Measurements from ENCODE around the gene MUS81. TPM values are rescaled to one million over a fixed set of nuclear protein-coding genes. Genes with fewer than 3 reads are reported as not detected.
A peak's percentile ranks its signal among the peaks of the same experiment; 100 is the strongest.

Gene MUS81
- total and polyA plus RNA-seq, 4 donors, result 40.7 to 102 (median 61.9) TPM

GRCh38 chr11:65868907-65869306, 8.7 kb downstream of the MUS81 start:
- peaks cover 0 to 6% of the 10 kb centered on the region in 2 donors for H3K36me3 ChIP-seq (ENCODE audit: control insufficient read depth in 1 of 2, insufficient read depth in 2 of 2, low read length in 1 of 2)
- H3K4me3 ChIP-seq (ENCODE audit: low read length in 2 of 2), result no peak overlapping the region
- no peak overlapping the region for H3K27ac ChIP-seq (ENCODE audit: low read depth in 1 of 2, low read length in 2 of 2)
- intact Hi-C loops (cut with DNase I), result loop anchor here in 1 of 2 donors (5.0 kb wide), 1 partner anchor 98 kb away; no protein-coding TSS in a partner anchor
- no peaks in the 10 kb centered on the region for H3K27me3 ChIP-seq (ENCODE audit: control insufficient read depth in 1 of 2, insufficient read depth in 2 of 2, low read length in 1 of 2)
- H3K4me1 ChIP-seq (ENCODE audit: control insufficient read depth in 1 of 2, insufficient read depth in 2 of 2, low read length in 2 of 2), result no peaks in the 10 kb centered on the region
- WGBS, 2 donors, result 80 to 88% methylated on average over 3 of the region's 3 CpGs
- no peaks in the 10 kb centered on the region for H3K9me3 ChIP-seq (ENCODE audit: control insufficient read depth, low read length)
- ATAC-seq (ENCODE audit: low FRiP score), result no peak
- DNase-seq, result peak in 1 of 2 donors; percentile 51

DNA sequence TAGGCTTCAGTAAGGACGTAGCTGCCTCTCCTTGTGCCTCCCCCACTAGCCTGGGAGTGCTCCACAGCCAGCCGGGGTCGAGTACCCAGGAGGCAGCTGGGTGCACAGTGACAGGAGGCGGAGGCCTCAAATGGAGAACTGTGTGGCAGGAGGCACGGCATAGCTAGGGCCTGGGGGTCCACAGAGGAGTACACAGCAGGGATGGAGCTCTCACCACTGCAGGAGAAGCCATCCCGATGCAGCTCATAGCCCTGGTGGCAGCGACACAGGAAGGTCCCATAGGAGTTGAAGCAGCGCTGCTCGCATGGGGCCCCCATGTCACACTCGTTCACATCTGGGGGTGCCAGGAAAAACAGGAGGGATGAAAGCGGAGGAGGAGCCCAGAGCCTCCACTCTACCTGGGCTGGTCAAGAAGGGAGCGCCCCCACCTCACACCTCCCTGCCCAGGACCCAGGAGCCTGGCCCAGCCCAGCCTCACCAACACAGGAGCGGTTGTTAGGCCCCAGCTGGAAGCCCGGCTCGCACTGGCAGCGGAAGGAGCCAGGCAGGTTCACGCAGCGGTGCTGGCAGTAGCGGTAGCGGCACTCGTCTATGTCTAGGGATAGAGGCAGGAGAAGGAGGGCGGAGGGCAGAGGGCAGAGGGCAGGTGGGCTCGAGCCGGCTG, 9.5 kb downstream of the MUS81 start:
- H3K27me3 ChIP-seq (ENCODE audit: control insufficient read depth in 1 of 2, insufficient read depth in 2 of 2, low read length in 1 of 2), result no peaks in the 10 kb centered on the region
- no peak for ATAC-seq (ENCODE audit: low FRiP score)
- H3K9me3 ChIP-seq (ENCODE audit: control insufficient read depth, low read length), result no peaks in the 10 kb centered on the region
- DNase-seq, result peak in 1 of 2 donors; percentile 48
- no peak overlapping the region for H3K4me3 ChIP-seq (ENCODE audit: low read length in 2 of 2)
- no peaks in the 10 kb centered on the region for H3K4me1 ChIP-seq (ENCODE audit: control insufficient read depth in 1 of 2, insufficient read depth in 2 of 2, low read length in 2 of 2)
- 81 to 84% methylated on average over 22 to 24 of the region's 24 CpGs for WGBS, 2 donors
- H3K36me3 ChIP-seq (ENCODE audit: control insufficient read depth in 1 of 2, insufficient read depth in 2 of 2, low read length in 1 of 2), result peaks cover 0 to 5% of the 10 kb centered on the region in 2 donors
- no peak overlapping the region for H3K27ac ChIP-seq (ENCODE audit: low read depth in 1 of 2, low read length in 2 of 2)
- intact Hi-C loops (cut with DNase I), result loop anchor here in 1 of 2 donors (5.0 kb wide), 1 partner anchor 98 kb away; no protein-coding TSS in a partner anchor

DNA sequence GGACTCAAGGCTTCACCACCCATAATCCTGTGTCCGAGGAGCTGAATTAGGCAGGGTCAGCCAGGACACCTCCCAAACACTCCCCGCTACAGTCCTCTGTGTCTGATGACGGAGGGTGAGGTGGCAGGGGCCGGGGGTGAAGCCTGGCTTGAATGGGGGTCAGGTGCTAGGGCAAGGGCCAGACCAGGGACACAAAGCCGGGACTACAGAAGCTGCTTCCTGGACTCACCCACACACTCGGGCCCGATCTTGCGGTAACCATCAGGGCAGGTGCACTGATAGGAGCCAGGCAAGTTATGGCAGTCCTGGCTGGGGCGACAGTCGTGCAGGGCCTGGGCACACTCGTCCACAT, 10.1 kb downstream of the MUS81 start:
- H3K36me3 ChIP-seq (ENCODE audit: control insufficient read depth in 1 of 2, insufficient read depth in 2 of 2, low read length in 1 of 2), result peaks cover 0 to under 1% of the 10 kb centered on the region in 2 donors
- H3K27me3 ChIP-seq (ENCODE audit: control insufficient read depth in 1 of 2, insufficient read depth in 2 of 2, low read length in 1 of 2), result no peaks in the 10 kb centered on the region
- H3K9me3 ChIP-seq (ENCODE audit: control insufficient read depth, low read length), result no peaks in the 10 kb centered on the region
- no peaks in the 10 kb centered on the region for H3K4me1 ChIP-seq (ENCODE audit: control insufficient read depth in 1 of 2, insufficient read depth in 2 of 2, low read length in 2 of 2)
- intact Hi-C loops (cut with DNase I), result no loop called here
- 85 to 89% methylated on average over 11 of the region's 11 CpGs for WGBS, 2 donors
- no peak for ATAC-seq (ENCODE audit: low FRiP score)
- no peak overlapping the region for H3K27ac ChIP-seq (ENCODE audit: low read depth in 1 of 2, low read length in 2 of 2)
- no peak overlapping the region for H3K4me3 ChIP-seq (ENCODE audit: low read length in 2 of 2)
- DNase-seq, result peak in 1 of 2 donors; percentile 44

- DNase-seq (peak in 1 of 2 donors; percentile 51), ATAC-seq (ENCODE audit: low FRiP score) (no peak)
- Histone ChIP-seq H3K4me3 (ENCODE audit: low read length in 2 of 2) (no peak overlapping the region), H3K27me3 (ENCODE audit: control insufficient read depth in 1 of 2, insufficient read depth in 2 of 2, low read length in 1 of 2) (no peaks in the 10 kb centered on the region), H3K4me1 (ENCODE audit: control insufficient read depth in 1 of 2, insufficient read depth in 2 of 2, low read length in 2 of 2) (no peaks in the 10 kb centered on the region), H3K9me3 (ENCODE audit: control insufficient read depth, low read length) (no peaks in the 10 kb centered on the region), H3K36me3 (ENCODE audit: control insufficient read depth in 1 of 2, insufficient read depth in 2 of 2, low read length in 1 of 2) (no peaks in the 10 kb centered on the region), H3K27ac (ENCODE audit: low read depth in 1 of 2, low read length in 2 of 2) (peak overlapping the region; percentile 6 to 90)
- intact Hi-C loops (cut with DNase I), result no loop called here
- WGBS, 2 donors, result 64 to 66% methylated on average over 24 of the region's 24 CpGs
These were observed 10.8 kb downstream of the MUS81 start for GRCh38 chr11:65870706-65871681.

- Histone ChIP-seq H3K27me3 (ENCODE audit: control insufficient read depth in 1 of 2, insufficient read depth in 2 of 2, low read length in 1 of 2) (no peaks in the 10 kb centered on the region), H3K4me3 (ENCODE audit: low read length in 2 of 2) (peak overlapping the region; percentile 70 to 78), H3K9me3 (ENCODE audit: control insufficient read depth, low read length) (no peaks in the 10 kb centered on the region), H3K27ac (ENCODE audit: low read depth in 1 of 2, low read length in 2 of 2) (peak overlapping the region; percentile 6 to 90), H3K4me1 (ENCODE audit: control insufficient read depth in 1 of 2, insufficient read depth in 2 of 2, low read length in 2 of 2) (no peaks in the 10 kb centered on the region), H3K36me3 (ENCODE audit: control insufficient read depth in 1 of 2, insufficient read depth in 2 of 2, low read length in 1 of 2) (no peaks in the 10 kb centered on the region)
- peak in 1 of 2 donors; percentile 51 for DNase-seq
- ATAC-seq (ENCODE audit: low FRiP score), result peak; percentile 1
- intact Hi-C loops (cut with DNase I), result no loop called here
- WGBS, 2 donors, result 4 to 6% methylated on average over 26 of the region's 26 CpGs
These were observed 11.7 kb downstream of the MUS81 start for GRCh38 chr11:65871811-65872548.

DNA sequence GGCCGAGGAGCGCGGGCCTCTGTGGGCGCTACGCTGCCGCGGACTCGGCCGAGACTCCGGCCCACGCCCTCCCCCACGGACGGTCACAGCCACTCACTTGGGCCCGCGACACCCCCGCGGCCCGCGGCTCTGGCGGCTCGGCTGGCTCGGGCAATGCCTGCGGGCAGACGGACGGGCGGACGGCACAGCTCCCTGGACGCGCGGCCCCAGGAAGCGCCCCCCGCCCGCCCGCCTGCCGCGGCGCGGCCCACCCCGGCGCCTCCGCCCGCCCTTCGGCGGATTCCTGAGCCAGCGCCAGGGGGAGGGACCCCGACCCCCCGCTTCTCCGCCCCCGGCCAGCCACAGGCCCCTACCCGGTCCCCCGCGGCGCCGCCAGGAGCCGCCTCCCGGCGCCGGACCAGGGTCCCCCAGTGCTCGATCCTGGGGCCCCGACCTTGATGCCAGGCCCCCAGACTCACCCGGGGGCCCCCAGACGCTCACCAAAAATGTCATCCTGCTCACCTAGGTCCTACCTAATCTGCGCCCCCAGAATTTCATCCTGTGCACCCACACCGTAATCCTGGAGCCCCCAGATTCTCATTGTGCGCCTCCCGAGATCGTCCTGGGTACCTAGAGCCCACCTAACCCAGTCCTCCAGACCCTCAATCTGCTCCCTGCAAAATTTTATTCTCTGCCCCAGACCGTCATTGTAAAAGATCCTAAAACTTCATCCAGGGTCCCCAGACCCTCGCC, 12.5 kb downstream of the MUS81 start, which contains the start of gene EFEMP2:
EFEMP2 (minus strand) TSS at position 215 of the 732 bp plus-strand sequence. CDS start 446 bp downstream, outside the sequence.
- no peaks in the 10 kb centered on the region for H3K36me3 ChIP-seq (ENCODE audit: control insufficient read depth in 1 of 2, insufficient read depth in 2 of 2, low read length in 1 of 2)
- 1 to 5% methylated on average over 31 to 69 of the region's 69 CpGs for WGBS, 2 donors
- intact Hi-C loops (cut with DNase I), result no loop called here
- peak within 1 kb of the TSS; percentile 6 to 90 for H3K27ac ChIP-seq (ENCODE audit: low read depth in 1 of 2, low read length in 2 of 2)
- no peaks in the 10 kb centered on the region for H3K27me3 ChIP-seq (ENCODE audit: control insufficient read depth in 1 of 2, insufficient read depth in 2 of 2, low read length in 1 of 2)
- no peaks in the 10 kb centered on the region for H3K4me1 ChIP-seq (ENCODE audit: control insufficient read depth in 1 of 2, insufficient read depth in 2 of 2, low read length in 2 of 2)
- no peaks in the 10 kb centered on the region for H3K9me3 ChIP-seq (ENCODE audit: control insufficient read depth, low read length)
- peak within 1 kb of the TSS; percentile 70 to 78 for H3K4me3 ChIP-seq (ENCODE audit: low read length in 2 of 2)
- peak; percentile 55 for ATAC-seq (ENCODE audit: low FRiP score)
- DNase-seq, result peak; percentile 73 to 88

GRCh38 chr11:65873318-65874156, 13.3 kb downstream of the MUS81 start:
- WGBS, 2 donors, result 8% methylated on average over 53 to 54 of the region's 54 CpGs
- intact Hi-C loops (cut with DNase I), result no loop called here
- no peaks in the 10 kb centered on the region for H3K4me1 ChIP-seq (ENCODE audit: control insufficient read depth in 1 of 2, insufficient read depth in 2 of 2, low read length in 2 of 2)

More at GRCh38 chr11:65873318-65874156, 13.3 kb downstream of the MUS81 start:
- H3K27me3 ChIP-seq (ENCODE audit: control insufficient read depth in 1 of 2, insufficient read depth in 2 of 2, low read length in 1 of 2), result no peaks in the 10 kb centered on the region
- H3K9me3 ChIP-seq (ENCODE audit: control insufficient read depth, low read length), result no peaks in the 10 kb centered on the region
- peak; percentile 95 for ATAC-seq (ENCODE audit: low FRiP score)
- no peaks in the 10 kb centered on the region for H3K36me3 ChIP-seq (ENCODE audit: control insufficient read depth in 1 of 2, insufficient read depth in 2 of 2, low read length in 1 of 2)
- DNase-seq, result peak; percentile 97 to 99
- H3K27ac ChIP-seq (ENCODE audit: low read depth in 1 of 2, low read length in 2 of 2), result peak overlapping the region in 1 of 2 donors; percentile 87
- H3K4me3 ChIP-seq (ENCODE audit: low read length in 2 of 2), result peak overlapping the region; percentile 70 to 78
